ENCODE results near the gene TNIP2.

The TNIP2 gene, protein sequence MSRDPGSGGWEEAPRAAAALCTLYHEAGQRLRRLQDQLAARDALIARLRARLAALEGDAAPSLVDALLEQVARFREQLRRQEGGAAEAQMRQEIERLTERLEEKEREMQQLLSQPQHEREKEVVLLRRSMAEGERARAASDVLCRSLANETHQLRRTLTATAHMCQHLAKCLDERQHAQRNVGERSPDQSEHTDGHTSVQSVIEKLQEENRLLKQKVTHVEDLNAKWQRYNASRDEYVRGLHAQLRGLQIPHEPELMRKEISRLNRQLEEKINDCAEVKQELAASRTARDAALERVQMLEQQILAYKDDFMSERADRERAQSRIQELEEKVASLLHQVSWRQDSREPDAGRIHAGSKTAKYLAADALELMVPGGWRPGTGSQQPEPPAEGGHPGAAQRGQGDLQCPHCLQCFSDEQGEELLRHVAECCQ

DNA sequence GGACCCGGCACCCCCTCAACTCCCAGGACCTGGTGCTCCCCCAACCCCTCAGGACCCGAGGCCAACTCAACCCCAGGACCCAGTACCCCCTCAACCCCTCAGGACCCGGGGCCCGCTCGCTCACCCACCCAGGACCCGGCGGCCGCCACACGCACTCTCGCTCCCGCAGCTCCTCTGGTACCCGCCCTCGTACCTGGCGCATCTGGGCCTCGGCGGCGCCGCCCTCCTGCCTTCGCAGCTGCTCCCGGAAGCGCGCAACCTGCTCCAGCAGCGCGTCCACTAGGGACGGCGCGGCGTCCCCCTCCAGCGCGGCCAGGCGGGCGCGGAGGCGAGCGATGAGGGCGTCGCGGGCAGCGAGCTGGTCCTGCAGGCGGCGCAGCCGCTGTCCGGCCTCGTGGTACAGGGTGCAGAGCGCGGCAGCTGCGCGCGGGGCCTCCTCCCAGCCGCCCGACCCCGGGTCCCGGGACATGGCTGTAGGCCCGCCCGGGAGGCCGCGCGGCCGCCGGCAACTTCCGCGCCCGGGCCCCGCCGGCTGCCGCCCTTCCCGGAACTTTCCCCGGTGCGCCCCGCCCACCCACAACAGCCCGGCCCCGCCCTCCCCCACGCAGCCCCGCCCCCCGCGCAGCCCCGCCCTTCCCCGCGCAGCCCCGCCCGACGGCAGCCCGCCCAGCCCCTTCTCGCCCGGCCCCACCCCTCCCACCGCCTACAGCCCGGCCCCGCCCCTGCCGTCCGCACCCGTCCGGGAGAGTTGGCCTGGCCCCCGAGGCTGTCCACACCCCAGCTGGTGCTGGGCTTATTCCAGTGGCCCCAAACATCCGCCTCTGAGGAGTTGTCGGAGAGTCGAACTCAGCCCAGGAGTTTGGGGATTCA is at the start of gene TNIP2:
TNIP2 (minus strand) TSS at position 516 of the 870 bp plus-strand sequence; CDS start at position 469, 47 bp downstream.
- Histone ChIP-seq H3K27ac (ENCODE audit: low read depth, low read length) (peak within 1 kb of the TSS; percentile 72), H3K9me3 (ENCODE audit: control insufficient read depth, insufficient read depth, low read length) (no peaks in the 10 kb centered on the region), H3K36me3 (ENCODE audit: control insufficient read depth, insufficient read depth, low read length) (no peaks in the 10 kb centered on the region), H3K4me1 (ENCODE audit: control insufficient read depth, insufficient read depth, low read length) (0 out of 2 replicates have a peak, but pooled peaks cover 3% of the 10 kb centered on the region), H3K9ac (ENCODE audit: low read depth, low read length) (peak within 1 kb of the TSS; percentile 63; the same call in 1 of the 2 replicates), H3K27me3 (ENCODE audit: control insufficient read depth, insufficient read depth, low read length) (no peaks in the 10 kb centered on the region), H3K4me3 (ENCODE audit: low read depth, low read length) (peak within 1 kb of the TSS; percentile 80)

DNA sequence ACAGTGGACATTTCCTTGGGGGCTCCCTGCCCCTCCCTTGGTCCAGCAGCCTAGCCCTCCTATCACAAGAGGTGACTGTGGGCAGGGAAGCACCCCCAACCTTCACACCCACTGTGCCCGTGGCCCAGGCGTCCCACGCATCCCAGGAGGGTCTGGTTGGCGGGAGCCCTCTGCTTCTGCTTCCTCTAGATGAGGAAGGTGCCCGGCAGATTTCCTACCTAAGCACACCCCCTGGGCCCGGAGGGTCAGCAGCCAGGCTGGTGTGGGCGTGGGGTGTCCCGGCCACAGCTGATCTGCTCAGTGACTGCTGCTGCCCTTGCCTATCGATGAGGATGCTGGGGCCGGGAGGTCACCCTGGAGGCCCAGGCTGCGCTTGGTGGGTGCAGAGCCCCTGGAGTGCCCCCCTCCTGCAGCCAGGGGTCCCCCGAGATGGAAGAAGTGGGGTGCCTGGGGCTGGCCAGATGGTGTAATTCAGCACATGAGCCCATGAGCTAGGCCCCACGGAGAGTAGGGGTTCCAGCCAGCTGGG is 48.9 kb upstream of the TNIP2 start:
- Histone ChIP-seq H3K9me3 (ENCODE audit: control insufficient read depth, insufficient read depth, low read length) (no peaks in the 10 kb centered on the region), H3K4me1 (ENCODE audit: control insufficient read depth, insufficient read depth, low read length) (peaks cover 15% of the 10 kb centered on the region), H3K4me3 (ENCODE audit: low read depth, low read length) (no peak overlapping the region), H3K36me3 (ENCODE audit: control insufficient read depth, insufficient read depth, low read length) (no peaks in the 10 kb centered on the region), H3K27ac (ENCODE audit: low read depth, low read length) (no peak overlapping the region), H3K27me3 (ENCODE audit: control insufficient read depth, insufficient read depth, low read length) (no peaks in the 10 kb centered on the region), H3K9ac (ENCODE audit: low read depth, low read length) (no peak overlapping the region)

DNA sequence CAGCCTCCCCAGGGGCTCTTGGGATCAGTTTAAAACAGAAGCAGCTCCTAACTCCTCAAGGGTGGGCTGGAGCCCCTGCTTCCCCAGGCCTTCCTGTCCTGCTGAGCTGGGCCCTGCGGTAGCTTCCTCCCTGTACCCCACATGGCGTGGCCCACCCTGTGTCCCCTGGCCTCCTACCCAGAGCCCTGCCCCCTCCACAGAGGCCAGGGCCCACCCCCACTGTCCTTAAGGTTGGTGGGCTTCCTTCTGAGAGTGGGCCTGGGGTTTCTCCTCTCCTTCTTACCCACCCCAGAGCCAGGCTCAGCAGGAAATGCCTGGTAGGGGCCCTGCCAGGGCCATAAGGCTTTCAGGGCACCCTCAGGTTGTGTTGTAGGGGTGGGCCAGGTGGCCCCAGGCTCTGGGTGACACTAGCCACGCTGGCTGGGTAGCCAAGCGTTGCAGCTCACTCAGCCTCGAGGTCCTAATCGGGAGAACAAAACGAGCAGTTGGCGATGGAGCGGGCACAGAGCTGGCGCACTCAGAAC is 48.4 kb upstream of the TNIP2 start:
- no peaks in the 10 kb centered on the region for H3K36me3 ChIP-seq (ENCODE audit: control insufficient read depth, insufficient read depth, low read length)
- no peaks in the 10 kb centered on the region for H3K9me3 ChIP-seq (ENCODE audit: control insufficient read depth, insufficient read depth, low read length)
- H3K4me1 ChIP-seq (ENCODE audit: control insufficient read depth, insufficient read depth, low read length), result peaks cover 16% of the 10 kb centered on the region
- no peak overlapping the region for H3K27ac ChIP-seq (ENCODE audit: low read depth, low read length)
- H3K4me3 ChIP-seq (ENCODE audit: low read depth, low read length), result no peak overlapping the region
- H3K27me3 ChIP-seq (ENCODE audit: control insufficient read depth, insufficient read depth, low read length), result no peaks in the 10 kb centered on the region
- H3K9ac ChIP-seq (ENCODE audit: low read depth, low read length), result no peak overlapping the region

DNA sequence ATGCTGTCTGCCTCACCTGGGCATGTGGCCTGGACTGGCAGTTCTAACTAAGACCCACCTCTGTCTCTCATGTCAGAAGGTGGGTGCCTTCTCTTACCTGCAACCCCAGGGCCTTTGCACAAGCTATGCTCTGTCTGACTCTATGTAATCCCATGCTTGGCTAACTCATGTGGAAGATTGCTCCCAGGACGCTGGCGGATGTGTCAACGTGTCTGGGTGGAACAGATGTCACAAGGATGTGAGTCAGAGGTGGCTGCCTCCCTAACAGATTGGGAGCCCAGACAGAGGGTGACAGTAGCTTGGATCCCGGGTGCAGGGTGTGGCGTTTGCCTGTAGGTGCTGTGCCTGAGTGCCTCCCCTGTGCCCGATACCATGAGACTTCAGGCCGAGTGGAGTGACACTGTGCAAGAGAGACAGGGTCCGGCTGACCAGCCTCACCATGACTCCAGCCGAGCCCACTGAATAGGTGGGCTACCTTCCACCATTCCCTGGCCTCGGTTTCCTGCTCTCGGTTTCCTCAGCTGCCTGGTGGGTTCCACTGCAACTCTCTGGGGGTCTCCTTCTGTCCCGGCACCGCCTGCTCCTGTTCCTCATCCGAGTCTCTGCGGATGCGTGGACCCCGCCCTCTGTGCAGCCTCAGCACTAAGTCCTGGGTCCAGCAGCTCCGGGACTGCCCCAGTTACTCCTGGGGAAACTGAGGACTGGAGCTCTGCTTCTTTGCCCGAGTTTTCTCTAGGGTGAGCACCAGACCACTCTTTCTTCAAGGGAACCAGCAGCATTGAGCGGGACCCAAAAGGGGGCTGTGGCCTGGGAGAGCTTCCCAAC is 47.7 kb upstream of the TNIP2 start:
- Histone ChIP-seq H3K4me3 (ENCODE audit: low read depth, low read length) (no peak overlapping the region), H3K9me3 (ENCODE audit: control insufficient read depth, insufficient read depth, low read length) (no peaks in the 10 kb centered on the region), H3K27ac (ENCODE audit: low read depth, low read length) (no peak overlapping the region), H3K36me3 (ENCODE audit: control insufficient read depth, insufficient read depth, low read length) (no peaks in the 10 kb centered on the region), H3K9ac (ENCODE audit: low read depth, low read length) (no peak overlapping the region), H3K27me3 (ENCODE audit: control insufficient read depth, insufficient read depth, low read length) (no peaks in the 10 kb centered on the region), H3K4me1 (ENCODE audit: control insufficient read depth, insufficient read depth, low read length) (peaks cover 16% of the 10 kb centered on the region)

DNA sequence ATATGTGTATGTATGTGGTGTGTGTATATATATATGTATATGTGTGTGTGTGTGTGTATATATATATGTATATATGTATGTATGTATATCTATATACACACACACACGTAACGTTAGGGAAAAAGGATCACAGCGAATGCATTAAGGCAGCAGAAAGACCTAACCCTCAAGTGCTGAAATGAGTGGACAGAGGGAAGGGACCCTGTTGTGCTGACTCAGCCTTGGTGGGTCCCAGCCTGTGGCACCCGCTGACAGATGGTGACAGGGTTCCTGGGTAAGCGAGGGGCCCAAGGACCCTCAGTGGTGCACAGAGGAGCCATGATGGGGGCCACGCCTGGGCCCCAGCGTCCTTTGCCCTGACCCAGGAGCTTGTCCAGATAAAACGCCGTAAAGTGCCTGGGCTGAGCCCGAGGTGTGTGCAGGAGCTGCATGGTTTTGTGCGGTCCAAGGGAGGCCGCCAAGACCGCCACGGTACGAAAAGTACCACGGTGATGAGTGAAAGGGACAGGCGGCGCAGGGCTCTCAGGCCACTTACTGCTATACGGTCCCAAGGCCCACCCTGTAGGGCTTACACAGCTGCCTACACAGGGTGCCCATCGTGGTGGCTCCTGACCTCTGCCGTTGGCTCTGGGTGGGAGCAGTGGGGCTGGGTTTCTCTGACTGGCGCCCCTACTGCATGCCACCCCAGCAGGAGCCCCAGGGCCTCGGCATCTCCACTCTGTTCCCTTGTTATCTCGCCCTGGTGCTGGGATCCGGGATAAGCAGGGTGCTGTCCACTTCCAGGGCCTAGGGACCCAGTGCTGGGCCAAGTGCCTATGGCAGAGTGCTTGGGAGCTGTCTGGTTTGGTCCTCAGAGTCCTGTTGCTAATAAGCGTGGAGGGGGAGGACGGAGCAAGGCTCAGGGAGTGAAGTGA is 46.7 kb upstream of the TNIP2 start:
- Histone ChIP-seq H3K9me3 (ENCODE audit: control insufficient read depth, insufficient read depth, low read length) (no peaks in the 10 kb centered on the region), H3K9ac (ENCODE audit: low read depth, low read length) (no peak overlapping the region), H3K36me3 (ENCODE audit: control insufficient read depth, insufficient read depth, low read length) (no peaks in the 10 kb centered on the region), H3K27me3 (ENCODE audit: control insufficient read depth, insufficient read depth, low read length) (no peaks in the 10 kb centered on the region), H3K27ac (ENCODE audit: low read depth, low read length) (no peak overlapping the region), H3K4me1 (ENCODE audit: control insufficient read depth, insufficient read depth, low read length) (peaks cover 16% of the 10 kb centered on the region), H3K4me3 (ENCODE audit: low read depth, low read length) (no peak overlapping the region)

DNA sequence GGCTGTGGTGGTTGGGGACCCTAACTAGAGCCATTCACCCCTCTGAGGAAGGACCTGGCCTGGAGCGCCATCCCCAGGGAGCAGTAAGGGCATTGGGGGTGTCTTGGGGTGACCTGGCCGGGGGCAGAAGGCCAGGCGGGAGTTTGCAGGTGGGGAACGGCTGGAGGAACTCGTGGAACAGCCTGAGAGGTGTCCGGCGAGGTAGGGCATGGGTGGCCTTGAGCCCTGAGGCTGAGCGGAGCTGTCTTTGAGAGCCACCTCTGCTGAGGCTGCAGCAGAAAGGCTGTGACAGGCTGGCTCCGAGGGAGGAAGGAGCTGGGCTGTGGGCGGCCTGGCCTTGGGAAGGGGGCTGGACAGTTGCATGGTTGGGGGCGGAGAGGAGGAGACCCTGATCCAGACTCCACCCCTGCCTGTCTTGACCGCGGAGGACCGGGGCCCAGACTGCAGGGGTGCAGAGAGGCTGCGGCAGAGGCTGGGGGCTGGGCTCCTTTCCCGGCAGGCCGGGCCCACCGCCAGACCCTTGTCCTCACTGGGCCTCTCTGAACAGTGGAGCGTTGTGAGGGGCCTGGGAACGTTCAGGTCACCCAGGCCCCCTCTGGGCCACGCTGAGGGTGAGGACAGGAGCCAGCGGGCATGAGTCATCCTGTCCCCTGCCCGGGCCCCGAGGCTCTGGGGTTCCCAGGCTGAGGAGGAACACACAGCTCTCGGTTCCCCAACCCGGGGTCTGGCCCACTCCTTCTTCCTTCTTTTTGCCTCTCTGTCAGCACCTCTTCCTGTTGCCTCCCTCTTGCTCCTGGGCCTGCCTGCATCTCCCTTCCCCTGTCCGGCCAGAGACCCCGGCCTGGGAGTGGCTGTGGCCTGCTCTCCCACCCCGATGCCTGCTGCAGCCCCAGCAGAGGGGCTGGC is 44.8 kb upstream of the TNIP2 start:
- Histone ChIP-seq H3K4me1 (ENCODE audit: control insufficient read depth, insufficient read depth, low read length) (peaks cover 16% of the 10 kb centered on the region), H3K9me3 (ENCODE audit: control insufficient read depth, insufficient read depth, low read length) (no peaks in the 10 kb centered on the region), H3K36me3 (ENCODE audit: control insufficient read depth, insufficient read depth, low read length) (no peaks in the 10 kb centered on the region), H3K27ac (ENCODE audit: low read depth, low read length) (peak overlapping the region; percentile 51), H3K9ac (ENCODE audit: low read depth, low read length) (no peak overlapping the region; the same call in none of the 2 replicates), H3K27me3 (ENCODE audit: control insufficient read depth, insufficient read depth, low read length) (no peaks in the 10 kb centered on the region), H3K4me3 (ENCODE audit: low read depth, low read length) (no peak overlapping the region)

DNA sequence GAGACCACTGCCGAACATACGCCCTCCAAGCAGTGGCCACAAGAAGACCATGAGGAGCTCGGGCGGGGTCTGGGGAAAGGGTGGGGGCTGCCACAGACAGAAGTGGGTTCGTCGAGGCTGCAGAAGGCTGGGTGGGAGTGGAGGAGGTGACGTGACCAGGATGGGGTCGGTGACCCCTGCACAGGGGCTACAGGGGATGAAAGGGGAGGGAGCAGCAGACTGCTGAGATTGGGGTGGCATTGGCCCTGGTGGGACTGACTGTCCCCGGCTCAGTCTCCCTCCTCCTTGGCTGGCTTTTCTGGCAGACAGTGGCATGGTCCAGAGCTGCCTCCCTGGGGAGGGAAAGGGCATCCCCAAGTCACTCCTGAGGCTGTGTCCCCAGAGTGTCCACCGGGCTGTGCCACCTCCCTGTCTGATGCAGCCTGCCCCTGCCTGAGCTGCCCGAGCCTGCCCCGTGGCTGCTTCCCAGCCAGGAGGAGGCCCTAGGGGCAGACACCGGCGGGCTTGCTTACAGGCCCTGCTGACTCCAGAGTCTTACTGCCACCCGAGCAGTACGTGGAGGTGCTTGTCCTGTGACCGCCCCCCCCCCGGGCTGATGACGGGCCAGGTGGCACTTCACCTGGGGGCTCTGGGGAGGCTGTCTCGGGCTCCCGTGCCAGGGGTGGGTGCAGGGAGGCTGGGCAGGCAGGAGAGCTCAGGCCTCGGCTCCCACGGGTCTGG is 44.0 kb upstream of the TNIP2 start:
- peak overlapping the region; percentile 51 for H3K27ac ChIP-seq (ENCODE audit: low read depth, low read length)
- no peak overlapping the region for H3K4me3 ChIP-seq (ENCODE audit: low read depth, low read length)
- no peaks in the 10 kb centered on the region for H3K36me3 ChIP-seq (ENCODE audit: control insufficient read depth, insufficient read depth, low read length)
- peaks cover 16% of the 10 kb centered on the region for H3K4me1 ChIP-seq (ENCODE audit: control insufficient read depth, insufficient read depth, low read length)
- no peaks in the 10 kb centered on the region for H3K27me3 ChIP-seq (ENCODE audit: control insufficient read depth, insufficient read depth, low read length)
- H3K9me3 ChIP-seq (ENCODE audit: control insufficient read depth, insufficient read depth, low read length), result no peaks in the 10 kb centered on the region
- H3K9ac ChIP-seq (ENCODE audit: low read depth, low read length), result no peak overlapping the region

DNA sequence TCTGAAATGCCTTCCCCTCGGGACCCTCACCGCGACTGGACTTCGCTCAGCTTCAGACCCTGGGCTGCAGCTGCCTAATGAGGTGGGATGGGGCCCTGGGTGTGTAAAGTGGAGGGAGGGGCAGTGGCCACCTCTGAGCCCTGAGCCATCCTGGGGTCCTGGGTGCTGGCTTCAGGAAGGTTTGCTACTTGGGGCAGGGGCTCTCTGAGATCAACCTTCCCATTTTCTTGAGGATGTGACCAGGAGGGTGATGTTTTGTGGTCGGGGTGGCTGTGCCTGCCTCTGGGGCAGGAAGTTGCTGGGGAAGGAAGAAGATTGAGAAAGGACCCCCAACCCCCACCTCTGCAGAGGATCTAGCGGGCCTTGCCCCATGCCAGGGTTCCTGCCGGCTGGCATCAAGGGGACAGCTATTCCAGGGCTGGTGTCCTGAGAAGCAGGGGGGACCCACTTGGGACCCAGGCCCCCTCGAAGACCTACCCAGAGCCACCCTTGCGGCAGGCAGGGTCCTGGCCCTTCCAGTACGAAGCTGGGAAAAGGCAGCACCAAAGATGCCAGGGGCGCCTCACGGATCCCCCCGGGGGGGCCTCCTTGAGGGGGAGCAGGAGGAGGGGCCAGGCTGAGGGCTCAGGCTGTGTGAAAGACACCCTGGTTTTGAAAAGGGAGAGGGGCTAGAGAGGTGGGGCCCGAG is 43.2 kb upstream of the TNIP2 start:
- H3K9ac ChIP-seq (ENCODE audit: low read depth, low read length), result no peak overlapping the region
- peaks cover 1% of the 10 kb centered on the region; the same call in 1 of the 2 replicates for H3K27me3 ChIP-seq (ENCODE audit: control insufficient read depth, insufficient read depth, low read length)
- no peaks in the 10 kb centered on the region for H3K36me3 ChIP-seq (ENCODE audit: control insufficient read depth, insufficient read depth, low read length)
- H3K27ac ChIP-seq (ENCODE audit: low read depth, low read length), result no peak overlapping the region
- peaks cover 16% of the 10 kb centered on the region for H3K4me1 ChIP-seq (ENCODE audit: control insufficient read depth, insufficient read depth, low read length)
- no peaks in the 10 kb centered on the region for H3K9me3 ChIP-seq (ENCODE audit: control insufficient read depth, insufficient read depth, low read length)
- no peak overlapping the region for H3K4me3 ChIP-seq (ENCODE audit: low read depth, low read length)

All from HUES48 (cell line).